Prostate gland (tissue), 2 donors: ENCODE measurements around the gene FAM177A1.

ENCODE experiments used
- POLR2A ChIP-seq: fragments of 450-650 bp; IDR thresholded peaks from one replicate; pipeline ENCODE4 v1.6.1; 2016; ENCODE audit warnings: antibody characterized with exemption, mild to moderate bottlenecking
- TF ChIP-seq, protein P1 (sequence below), 4 experiments: fragments of 200-600 bp in 2 of 4; fragments of 450-650 bp in 2 of 4; sonication (generic) in 2 of 4; IDR thresholded peaks; 1 replicate in 3 of 4; 2 replicates in 1 of 4; pipeline ENCODE4 v1.5.1; 2016 to 2019; ENCODE audit warnings: antibody characterized with exemption in 4 of 4, mild to moderate bottlenecking in 2 of 4, moderate library complexity in 2 of 4

DNA sequence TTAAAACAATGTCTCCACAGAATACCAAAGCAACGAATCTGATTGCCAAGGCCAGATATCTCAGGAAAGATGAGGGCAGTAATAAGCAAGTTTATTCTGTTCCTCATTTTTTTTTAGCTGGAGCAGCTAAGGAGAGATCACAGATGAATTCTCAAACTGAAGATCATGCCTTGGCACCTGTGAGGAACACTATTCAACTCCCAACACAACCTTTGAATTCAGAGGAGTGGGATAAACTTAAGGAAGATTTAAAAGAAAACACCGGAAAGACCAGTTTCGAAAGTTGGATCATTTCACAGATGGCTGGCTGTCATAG lies 77.3 kb downstream of the FAM177A1 start:
- TF ChIP-seq, protein P1, sequence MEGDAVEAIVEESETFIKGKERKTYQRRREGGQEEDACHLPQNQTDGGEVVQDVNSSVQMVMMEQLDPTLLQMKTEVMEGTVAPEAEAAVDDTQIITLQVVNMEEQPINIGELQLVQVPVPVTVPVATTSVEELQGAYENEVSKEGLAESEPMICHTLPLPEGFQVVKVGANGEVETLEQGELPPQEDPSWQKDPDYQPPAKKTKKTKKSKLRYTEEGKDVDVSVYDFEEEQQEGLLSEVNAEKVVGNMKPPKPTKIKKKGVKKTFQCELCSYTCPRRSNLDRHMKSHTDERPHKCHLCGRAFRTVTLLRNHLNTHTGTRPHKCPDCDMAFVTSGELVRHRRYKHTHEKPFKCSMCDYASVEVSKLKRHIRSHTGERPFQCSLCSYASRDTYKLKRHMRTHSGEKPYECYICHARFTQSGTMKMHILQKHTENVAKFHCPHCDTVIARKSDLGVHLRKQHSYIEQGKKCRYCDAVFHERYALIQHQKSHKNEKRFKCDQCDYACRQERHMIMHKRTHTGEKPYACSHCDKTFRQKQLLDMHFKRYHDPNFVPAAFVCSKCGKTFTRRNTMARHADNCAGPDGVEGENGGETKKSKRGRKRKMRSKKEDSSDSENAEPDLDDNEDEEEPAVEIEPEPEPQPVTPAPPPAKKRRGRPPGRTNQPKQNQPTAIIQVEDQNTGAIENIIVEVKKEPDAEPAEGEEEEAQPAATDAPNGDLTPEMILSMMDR (IDR thresholded peaks at IDR 0.05), result no peak
- no peak for TF ChIP-seq POLR2A
